ENCODE data around the gene PTPRC. TPM values are rescaled to one million over a fixed set of nuclear protein-coding genes. Genes with fewer than 3 reads are reported as not detected.

PTPRC gene
- polyA plus RNA-seq, 1 donor (not counting 4 experiments of a cell fraction or from before 2014, with no cell fraction given), result not detected

DNA sequence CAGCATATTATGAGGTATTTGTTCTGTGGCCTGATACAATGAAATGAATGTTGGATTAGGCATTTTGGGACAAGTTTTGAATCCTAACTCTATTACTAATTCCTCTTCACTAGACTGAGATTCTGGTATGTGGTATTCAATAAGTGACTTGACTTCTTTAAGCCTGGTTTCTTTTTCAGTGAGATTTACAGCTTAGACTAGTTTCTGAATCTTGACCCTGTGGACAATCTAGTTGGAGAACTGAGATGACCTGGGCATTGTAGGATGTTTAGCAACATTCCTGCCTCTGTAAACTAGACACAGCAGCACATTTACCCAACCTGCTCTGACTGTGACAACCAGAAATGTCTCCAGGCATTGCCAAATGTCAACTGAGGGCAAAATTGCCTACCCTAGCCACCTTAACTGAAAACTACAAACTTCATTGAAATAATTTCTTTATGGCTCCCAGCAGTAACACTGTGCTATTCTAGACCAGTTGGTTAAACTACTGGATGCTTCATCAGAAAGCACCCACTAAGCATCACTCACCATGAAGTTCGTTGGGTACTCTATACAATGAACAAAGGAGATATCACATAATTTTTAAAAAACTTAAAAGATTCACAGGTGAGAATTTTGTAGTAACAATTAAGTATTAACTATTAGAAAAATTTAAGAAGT is 16.8 kb downstream of the PTPRC start:
- H3K79me2 ChIP-seq (ENCODE audit: control insufficient read depth, insufficient read depth, low read length), result no peaks in the 10 kb centered on the region
- no peaks in the 10 kb centered on the region for H4K20me1 ChIP-seq (ENCODE audit: control insufficient read depth, extremely low read depth, insufficient read depth, low read length)
- peaks cover 4% of the 10 kb centered on the region for H3K4me1 ChIP-seq (ENCODE audit: control insufficient read depth, extremely low read depth, insufficient read depth, low read length)
- dilution Hi-C loops (cut with MboI; ENCODE audit: extremely low pct_ligation_motif_present, low sequenced_read_pairs), result no loop called here
- H3K27ac ChIP-seq (ENCODE audit: control insufficient read depth, insufficient read depth, low read length), result no peak overlapping the region
- no peaks in the 10 kb centered on the region for H3K9me3 ChIP-seq (ENCODE audit: control insufficient read depth, low read depth, low read length)
- H3K36me3 ChIP-seq (ENCODE audit: control insufficient read depth in 2 of 2, extremely low read depth in 1 of 2, insufficient read depth in 2 of 2, low read length in 2 of 2), result no peaks in the 10 kb centered on the region
- H3K4me3 ChIP-seq (ENCODE audit: control insufficient read depth in 2 of 3, extremely low read depth in 1 of 3, insufficient read depth in 2 of 3, low read depth in 1 of 3, low read length in 3 of 3), result no peak overlapping the region
- no peak for FAIRE-seq
- no peak for DNase-seq (ENCODE audit: low read depth, low spot score)
- H3K27me3 ChIP-seq (ENCODE audit: control insufficient read depth, extremely low read depth, insufficient read depth, low read length), result no peaks in the 10 kb centered on the region
- H2AFZ ChIP-seq (ENCODE audit: control insufficient read depth, low read length), result no peak overlapping the region
- H3K9ac ChIP-seq (ENCODE audit: control insufficient read depth, extremely low read depth, insufficient read depth, low read length), result no peak overlapping the region
- no peaks in the 10 kb centered on the region for H3K9me1 ChIP-seq (ENCODE audit: control insufficient read depth, extremely low read depth, insufficient read depth, low read length)
- no peak for TF ChIP-seq EZH2 (IDR thresholded peaks at IDR 0.05; ENCODE audit: low read length)
- TF ChIP-seq, protein P1, sequence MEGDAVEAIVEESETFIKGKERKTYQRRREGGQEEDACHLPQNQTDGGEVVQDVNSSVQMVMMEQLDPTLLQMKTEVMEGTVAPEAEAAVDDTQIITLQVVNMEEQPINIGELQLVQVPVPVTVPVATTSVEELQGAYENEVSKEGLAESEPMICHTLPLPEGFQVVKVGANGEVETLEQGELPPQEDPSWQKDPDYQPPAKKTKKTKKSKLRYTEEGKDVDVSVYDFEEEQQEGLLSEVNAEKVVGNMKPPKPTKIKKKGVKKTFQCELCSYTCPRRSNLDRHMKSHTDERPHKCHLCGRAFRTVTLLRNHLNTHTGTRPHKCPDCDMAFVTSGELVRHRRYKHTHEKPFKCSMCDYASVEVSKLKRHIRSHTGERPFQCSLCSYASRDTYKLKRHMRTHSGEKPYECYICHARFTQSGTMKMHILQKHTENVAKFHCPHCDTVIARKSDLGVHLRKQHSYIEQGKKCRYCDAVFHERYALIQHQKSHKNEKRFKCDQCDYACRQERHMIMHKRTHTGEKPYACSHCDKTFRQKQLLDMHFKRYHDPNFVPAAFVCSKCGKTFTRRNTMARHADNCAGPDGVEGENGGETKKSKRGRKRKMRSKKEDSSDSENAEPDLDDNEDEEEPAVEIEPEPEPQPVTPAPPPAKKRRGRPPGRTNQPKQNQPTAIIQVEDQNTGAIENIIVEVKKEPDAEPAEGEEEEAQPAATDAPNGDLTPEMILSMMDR (optimal IDR thresholded peaks at IDR 0.05 in 1 of 3, IDR thresholded peaks at IDR 0.05 in 1 of 3, conservative IDR thresholded peaks at IDR 0.05 in 1 of 3; ENCODE audit: extremely low read depth in 1 of 3, insufficient read depth in 2 of 3, low read length in 3 of 3), result no peak
- H3K4me2 ChIP-seq (ENCODE audit: control insufficient read depth, extremely low read depth, insufficient read depth, low read depth, low read length), result no peak overlapping the region

DNA sequence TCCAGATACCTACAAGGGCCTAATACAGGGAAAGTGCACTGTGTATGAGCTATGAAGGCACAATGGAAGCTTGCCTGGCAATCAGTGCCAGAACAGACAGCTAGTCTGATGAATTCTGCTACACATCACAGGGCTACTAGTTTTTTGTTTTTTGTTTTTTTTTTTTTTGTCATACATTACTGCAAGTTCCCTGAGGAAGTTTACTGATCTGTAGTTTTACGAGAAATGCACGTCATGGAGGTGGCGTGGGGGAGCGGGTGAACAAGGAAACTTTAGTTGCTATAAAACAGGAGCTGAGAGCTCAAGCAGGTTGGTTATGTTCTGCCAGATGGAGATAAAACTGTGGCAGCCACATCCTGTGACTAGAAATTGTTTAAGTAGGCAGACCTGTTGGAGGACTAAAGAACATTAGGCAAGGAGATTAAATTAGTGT is 17.7 kb downstream of the PTPRC start:
- Histone ChIP-seq H3K4me3 (ENCODE audit: control insufficient read depth in 2 of 3, extremely low read depth in 1 of 3, insufficient read depth in 2 of 3, low read depth in 1 of 3, low read length in 3 of 3) (no peak overlapping the region), H3K9ac (ENCODE audit: control insufficient read depth, extremely low read depth, insufficient read depth, low read length) (no peak overlapping the region), H3K27me3 (ENCODE audit: control insufficient read depth, extremely low read depth, insufficient read depth, low read length) (no peaks in the 10 kb centered on the region), H3K27ac (ENCODE audit: control insufficient read depth, insufficient read depth, low read length) (no peak overlapping the region), H4K20me1 (ENCODE audit: control insufficient read depth, extremely low read depth, insufficient read depth, low read length) (no peaks in the 10 kb centered on the region), H3K4me2 (ENCODE audit: control insufficient read depth, extremely low read depth, insufficient read depth, low read depth, low read length) (no peak overlapping the region), H3K9me3 (ENCODE audit: control insufficient read depth, low read depth, low read length) (no peaks in the 10 kb centered on the region), H3K4me1 (ENCODE audit: control insufficient read depth, extremely low read depth, insufficient read depth, low read length) (peaks cover 4% of the 10 kb centered on the region), H3K36me3 (ENCODE audit: control insufficient read depth in 2 of 2, extremely low read depth in 1 of 2, insufficient read depth in 2 of 2, low read length in 2 of 2) (no peaks in the 10 kb centered on the region), H2AFZ (ENCODE audit: control insufficient read depth, low read length) (no peak overlapping the region), H3K79me2 (ENCODE audit: control insufficient read depth, insufficient read depth, low read length) (no peaks in the 10 kb centered on the region), H3K9me1 (ENCODE audit: control insufficient read depth, extremely low read depth, insufficient read depth, low read length) (no peaks in the 10 kb centered on the region)
- DNase-seq (ENCODE audit: low read depth, low spot score) (no peak), FAIRE-seq (no peak)
- dilution Hi-C loops (cut with MboI; ENCODE audit: extremely low pct_ligation_motif_present, low sequenced_read_pairs), result no loop called here
- TF ChIP-seq, protein P1 (optimal IDR thresholded peaks at IDR 0.05 in 1 of 3, IDR thresholded peaks at IDR 0.05 in 1 of 3, conservative IDR thresholded peaks at IDR 0.05 in 1 of 3; ENCODE audit: extremely low read depth in 1 of 3, insufficient read depth in 2 of 3, low read length in 3 of 3), result no peak
- no peak for TF ChIP-seq EZH2 (IDR thresholded peaks at IDR 0.05; ENCODE audit: low read length)

Data from keratinocyte (primary cell).